Activated CD8-positive, alpha-beta memory T cell treated with anti-CD3 and anti-CD28 coated beads for 4 hours (primary cell): ENCODE measurements around the gene SLC25A13.
"Not testable (repeated sequence)": the region's sequence is repeated elsewhere in the genome, so short reads cannot be mapped to it uniquely, and the experiment has no call there.

ENCODE experiments used
- DNase-seq, 2 donors: peaks; one replicate each; pipeline ENCODE4 v3.0.0-alpha.2; 2020; ENCODE audit warnings: low read depth in 2 of 2

The SLC25A13 gene

DNA sequence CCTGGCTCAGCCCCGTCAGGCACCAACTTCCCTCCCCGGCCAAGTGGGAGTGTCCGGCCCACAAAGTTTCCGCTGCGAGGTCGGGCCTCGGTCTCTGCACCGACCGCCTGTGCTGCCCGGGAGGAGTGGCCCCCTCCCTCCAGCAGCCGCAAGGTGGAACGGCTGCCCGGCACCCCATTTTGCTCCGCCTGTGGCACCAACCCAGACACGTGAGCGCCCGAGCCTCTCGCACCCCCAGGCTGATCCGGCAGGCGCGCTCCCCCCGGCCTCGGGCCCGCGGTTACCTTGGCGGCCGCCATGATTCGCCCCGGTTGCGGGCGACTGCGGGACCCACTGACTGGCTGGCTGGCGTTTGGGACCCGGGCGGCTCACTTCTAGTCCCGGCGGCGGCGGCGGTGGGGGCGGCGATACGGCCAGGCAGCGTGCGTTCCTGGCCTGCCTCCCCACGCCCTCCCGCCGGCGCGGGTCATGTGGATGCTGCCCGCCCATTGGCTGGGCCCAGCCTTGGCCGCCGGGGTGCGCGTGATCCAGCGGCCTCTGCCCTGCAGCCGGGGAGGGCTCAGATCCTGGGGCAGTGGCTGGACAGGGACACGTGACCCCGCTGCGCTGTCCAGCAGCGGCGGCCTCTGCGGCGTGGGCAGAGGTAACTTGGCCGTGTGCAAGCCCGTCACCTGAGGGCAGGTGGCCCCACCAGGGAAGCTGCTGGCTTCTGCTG is at the start of gene SLC25A13:
Gene SLC25A13 (minus strand): TSS at position 441 of the 715 bp plus-strand sequence. CDS start 142 bp downstream, at position 299.
- DNase-seq: peak; percentile 31

- not testable (repeated sequence) for DNase-seq
Observed at GRCh38 chr7:96365916-96366315, 44.0 kb upstream of the SLC25A13 start.

GRCh38 chr7:96361116-96361857 is 39.4 kb upstream of the SLC25A13 start:
- DNase-seq: no peak

GRCh38 chr7:96359876-96360275 is 38.0 kb upstream of the SLC25A13 start:
- no peak for DNase-seq

GRCh38 chr7:96358236-96358971 is 36.5 kb upstream of the SLC25A13 start:
- DNase-seq: not testable (repeated sequence)

- DNase-seq: no peak
Observed at GRCh38 chr7:96355990-96356506, 34.1 kb upstream of the SLC25A13 start.

- DNase-seq: no peak
Observed at GRCh38 chr7:96354881-96355280, 33.0 kb upstream of the SLC25A13 start.

- DNase-seq: no peak
Observed at GRCh38 chr7:96349572-96349971, 27.7 kb upstream of the SLC25A13 start.

DNA sequence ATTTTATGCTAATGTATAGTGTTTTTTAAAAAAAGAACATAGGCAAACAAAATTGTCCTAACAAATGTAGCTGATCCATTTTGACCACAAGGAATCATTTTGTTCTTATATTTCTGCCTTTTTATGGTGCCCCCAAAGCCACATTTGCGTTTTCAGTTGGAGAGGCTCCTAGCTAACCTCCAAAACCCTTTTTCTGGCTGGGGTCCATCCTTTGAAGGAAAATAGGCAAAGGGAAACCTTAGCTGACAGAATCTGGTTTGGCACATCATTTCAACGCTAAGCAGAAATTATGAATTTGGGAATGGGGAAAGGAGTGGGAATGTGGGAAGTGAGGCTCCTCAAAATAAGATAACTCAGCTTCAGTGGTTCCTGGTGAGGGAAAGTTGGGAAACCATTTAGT is 25.6 kb upstream of the SLC25A13 start:
- no peak for DNase-seq

- DNase-seq: no peak
Observed at GRCh38 chr7:96346293-96346953, 24.5 kb upstream of the SLC25A13 start.

DNA sequence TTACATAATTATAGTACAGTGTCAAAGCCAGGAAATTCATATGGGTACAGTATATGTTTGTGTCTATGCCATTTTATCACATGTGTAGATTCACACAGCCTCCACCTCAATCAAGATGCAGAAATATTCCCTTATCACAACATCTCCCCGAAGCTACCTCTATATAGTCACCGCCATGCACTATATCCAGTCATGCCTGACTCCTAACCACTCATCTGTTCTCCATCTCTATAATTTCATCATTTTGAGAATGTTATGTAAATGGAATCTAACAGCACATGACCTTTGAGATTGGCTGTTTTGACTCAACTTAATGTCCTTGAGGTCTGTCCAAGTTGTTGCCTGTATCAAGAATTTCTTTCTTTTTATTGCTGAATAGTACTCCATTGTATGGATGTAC is 22.3 kb upstream of the SLC25A13 start:
- DNase-seq: no peak

- DNase-seq: no peak
Observed at GRCh38 chr7:96342049-96342448, 20.2 kb upstream of the SLC25A13 start.

DNA sequence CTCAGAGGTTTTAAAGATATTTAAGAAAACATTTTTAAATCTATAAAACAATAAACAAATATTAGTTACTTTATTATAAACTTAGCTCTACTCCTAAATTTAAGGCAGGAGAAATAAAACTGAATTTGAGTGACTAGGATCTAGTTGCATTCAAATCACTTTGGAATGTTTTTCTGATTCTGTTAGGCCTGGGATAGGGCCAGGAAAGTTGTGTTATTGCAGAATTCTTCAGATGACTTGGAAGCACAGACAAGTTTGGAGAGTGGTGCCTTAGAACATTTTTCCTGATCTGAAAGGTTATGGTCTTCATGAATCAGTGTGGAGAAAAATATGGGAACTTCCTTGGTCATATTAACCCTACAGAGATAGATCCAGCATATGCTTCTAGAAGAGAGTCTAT is 15.6 kb upstream of the SLC25A13 start:
- DNase-seq: no peak

- no peak for DNase-seq
Observed at GRCh38 chr7:96332325-96332724, 10.4 kb upstream of the SLC25A13 start.

DNA sequence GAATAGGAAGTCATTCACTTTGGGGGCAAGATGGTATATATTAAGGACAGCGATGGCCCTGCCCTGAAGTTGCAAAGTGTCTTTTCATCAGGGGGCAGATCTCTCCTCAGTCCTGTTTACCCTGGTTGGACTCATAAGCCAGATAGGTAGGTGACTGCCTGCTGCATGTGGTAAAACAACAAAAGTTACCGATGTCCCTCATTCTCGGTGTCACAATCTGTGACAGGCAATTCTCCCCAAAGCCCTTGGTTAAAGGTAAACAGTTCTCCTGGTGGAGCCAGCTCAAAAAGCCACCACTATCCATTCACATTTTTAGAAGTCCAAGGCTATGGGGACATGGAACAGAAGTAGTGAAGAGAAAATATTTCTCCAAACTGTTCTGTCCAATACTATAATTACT is 9.9 kb upstream of the SLC25A13 start:
- DNase-seq: no peak

DNA sequence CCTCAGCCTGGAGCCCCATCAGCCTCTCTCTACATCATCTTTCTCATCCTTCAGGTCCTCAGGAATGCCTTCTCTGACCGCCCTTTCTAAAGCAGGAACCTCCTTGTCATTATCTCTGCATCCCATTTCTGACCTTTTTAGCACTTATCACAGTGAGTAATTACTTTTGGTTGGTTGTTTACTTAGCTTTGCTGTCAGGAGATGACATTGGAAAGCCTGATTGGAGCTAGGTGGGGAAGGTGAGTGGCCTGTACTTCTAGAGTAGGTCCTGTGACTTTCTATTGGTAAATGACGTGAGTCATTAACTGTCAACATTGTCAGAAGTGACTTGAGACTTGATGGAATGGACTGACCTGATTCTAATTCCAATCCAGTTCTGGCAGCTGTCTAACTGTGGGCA is 9.3 kb upstream of the SLC25A13 start:
- DNase-seq: no peak

DNA sequence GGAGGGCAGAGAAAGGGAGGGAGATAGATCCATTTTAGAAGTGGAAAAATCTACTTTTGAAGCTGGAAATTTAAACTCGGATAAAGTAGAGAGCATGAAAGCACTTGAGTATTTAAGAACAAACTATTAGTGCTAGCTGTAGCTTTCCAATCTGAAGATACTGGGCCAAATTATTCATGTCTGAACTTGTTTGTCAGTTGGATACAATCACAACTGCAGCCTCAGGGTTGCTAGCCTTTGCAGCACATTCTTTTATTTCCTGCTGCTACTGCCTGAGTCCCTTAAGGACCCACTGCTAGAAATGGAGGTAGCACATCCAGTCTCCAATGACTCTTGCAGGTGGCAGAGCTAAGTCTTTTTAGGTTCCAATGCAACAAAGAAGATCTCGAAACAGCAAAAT is 8.3 kb upstream of the SLC25A13 start:
- no peak for DNase-seq

DNA sequence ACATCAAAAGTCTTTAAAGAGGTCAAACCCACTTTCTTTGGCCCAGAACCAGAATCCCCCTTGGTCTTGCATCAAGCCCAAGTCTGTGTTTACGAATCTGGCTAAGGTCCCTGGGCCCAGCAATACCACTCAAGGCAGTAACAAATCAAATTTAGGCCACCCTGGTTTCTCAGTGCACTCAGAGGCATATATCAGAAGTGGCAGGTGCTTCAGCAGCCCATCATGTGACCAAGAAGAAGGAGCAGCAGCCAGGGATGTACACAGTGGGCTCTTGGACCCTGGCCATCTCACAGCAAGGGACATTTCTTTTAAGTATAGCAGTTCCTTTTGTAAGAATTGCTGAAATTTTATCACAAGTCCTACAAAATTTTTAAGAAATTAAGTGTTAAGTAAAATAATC is 7.3 kb upstream of the SLC25A13 start:
- DNase-seq: no peak

GRCh38 chr7:96328016-96328415 is 6.1 kb upstream of the SLC25A13 start:
- DNase-seq: no peak

DNA sequence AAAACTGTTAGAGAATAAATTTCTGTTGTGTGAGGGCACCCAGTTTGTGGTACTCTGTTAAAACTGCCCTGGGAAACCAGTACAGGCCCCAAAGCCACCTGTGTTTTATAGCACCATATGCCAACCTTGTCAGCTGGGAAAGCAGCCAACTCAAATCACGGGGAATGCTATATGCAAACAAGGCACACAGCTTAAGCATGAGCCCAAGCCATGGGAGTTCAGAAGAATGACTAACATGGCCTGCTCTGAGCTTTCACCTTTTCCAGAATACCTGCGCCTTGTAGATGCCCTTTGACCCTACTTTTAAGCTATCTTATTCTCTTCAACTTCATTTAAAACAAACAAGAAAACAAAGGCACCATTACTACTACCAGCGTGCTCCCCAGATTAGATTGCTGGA is 5.5 kb upstream of the SLC25A13 start:
- no peak for DNase-seq

- DNase-seq: not testable (repeated sequence)
Observed at GRCh38 chr7:96326752-96327151, 4.9 kb upstream of the SLC25A13 start.
